NCI-H1930 (cell line): Measurements from ENCODE around the gene FADD.
"Not testable (repeated sequence)": the region's sequence is repeated elsewhere in the genome, so short reads cannot be mapped to it uniquely, and the experiment has no call there.

Experiments used
- DNase-seq, 2 experiments: peaks; one replicate each; lab custom pipeline; 2025; lab: John Stamatoyannopoulos, UW

The FADD gene

DNA sequence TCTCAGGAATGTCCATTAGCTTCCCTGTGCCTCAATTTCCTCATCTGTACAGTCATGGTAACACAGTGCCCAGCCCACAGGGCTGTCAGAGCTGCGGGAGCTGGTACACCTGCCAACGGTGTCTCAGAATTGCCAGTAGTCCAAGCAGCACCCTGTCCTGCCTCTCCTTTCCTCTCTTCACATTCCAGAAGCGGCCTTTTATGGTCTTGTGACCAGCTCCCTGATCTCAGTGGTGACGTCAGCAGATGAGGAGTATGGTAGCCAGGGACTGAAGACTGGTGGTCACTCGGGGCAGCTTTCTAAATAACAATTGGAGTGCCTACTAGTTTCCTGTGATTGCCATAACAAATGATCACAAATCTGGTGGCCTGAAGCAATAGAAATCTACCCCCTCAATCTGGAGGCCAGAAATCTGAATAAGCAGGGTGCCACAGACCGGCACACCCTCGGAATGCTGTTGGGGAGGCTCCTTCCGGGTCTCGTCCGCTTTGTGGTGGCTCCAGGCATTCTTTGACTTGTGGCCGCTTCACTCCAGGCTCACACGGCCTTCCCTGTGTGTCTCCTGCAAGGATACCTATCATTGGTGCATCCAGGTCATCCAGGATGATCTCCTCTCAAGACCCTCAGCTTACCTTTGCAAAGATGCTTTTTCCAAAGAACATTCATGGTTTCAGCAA lies 2.1 kb downstream of the FADD start:
- no peak for DNase-seq

DNA sequence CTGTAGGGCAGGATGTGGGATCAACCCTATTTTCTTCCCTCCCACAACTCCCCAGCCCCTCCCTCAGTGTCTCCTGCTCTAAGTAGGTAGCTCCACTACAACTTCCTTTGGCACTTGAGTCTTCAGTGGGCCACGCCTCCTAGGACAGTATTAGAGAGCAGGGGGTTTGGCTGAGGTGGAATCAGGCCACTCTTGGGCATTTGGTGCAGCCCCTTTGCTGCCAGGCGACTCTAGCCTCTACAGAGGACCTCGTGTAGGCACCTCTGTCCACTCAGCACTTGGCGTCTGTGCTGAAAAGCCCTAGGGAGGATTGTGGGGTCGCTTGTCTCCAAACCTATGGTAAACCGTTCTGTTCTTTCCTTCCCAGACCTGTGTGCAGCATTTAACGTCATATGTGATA lies 2.7 kb downstream of the FADD start:
- DNase-seq: no peak

DNA sequence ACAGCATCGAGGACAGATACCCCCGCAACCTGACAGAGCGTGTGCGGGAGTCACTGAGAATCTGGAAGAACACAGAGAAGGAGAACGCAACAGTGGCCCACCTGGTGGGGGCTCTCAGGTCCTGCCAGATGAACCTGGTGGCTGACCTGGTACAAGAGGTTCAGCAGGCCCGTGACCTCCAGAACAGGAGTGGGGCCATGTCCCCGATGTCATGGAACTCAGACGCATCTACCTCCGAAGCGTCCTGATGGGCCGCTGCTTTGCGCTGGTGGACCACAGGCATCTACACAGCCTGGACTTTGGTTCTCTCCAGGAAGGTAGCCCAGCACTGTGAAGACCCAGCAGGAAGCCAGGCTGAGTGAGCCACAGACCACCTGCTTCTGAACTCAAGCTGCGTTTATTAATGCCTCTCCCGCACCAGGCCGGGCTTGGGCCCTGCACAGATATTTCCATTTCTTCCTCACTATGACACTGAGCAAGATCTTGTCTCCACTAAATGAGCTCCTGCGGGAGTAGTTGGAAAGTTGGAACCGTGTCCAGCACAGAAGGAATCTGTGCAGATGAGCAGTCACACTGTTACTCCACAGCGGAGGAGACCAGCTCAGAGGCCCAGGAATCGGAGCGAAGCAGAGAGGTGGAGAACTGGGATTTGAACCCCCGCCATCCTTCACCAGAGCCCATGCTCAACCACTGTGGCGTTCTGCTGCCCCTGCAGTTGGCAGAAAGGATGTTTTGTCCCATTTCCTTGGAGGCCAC lies 3.3 kb downstream of the FADD start:
- DNase-seq: no peak

DNA sequence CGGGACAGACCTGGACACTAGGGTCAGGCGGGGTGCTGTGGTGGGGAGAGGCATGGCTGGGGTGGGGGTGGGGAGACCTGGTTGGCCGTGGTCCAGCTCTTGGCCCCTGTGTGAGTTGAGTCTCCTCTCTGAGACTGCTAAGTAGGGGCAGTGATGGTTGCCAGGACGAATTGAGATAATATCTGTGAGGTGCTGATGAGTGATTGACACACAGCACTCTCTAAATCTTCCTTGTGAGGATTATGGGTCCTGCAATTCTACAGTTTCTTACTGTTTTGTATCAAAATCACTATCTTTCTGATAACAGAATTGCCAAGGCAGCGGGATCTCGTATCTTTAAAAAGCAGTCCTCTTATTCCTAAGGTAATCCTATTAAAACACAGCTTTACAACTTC lies 3.9 kb downstream of the FADD start:
- no peak for DNase-seq

DNA sequence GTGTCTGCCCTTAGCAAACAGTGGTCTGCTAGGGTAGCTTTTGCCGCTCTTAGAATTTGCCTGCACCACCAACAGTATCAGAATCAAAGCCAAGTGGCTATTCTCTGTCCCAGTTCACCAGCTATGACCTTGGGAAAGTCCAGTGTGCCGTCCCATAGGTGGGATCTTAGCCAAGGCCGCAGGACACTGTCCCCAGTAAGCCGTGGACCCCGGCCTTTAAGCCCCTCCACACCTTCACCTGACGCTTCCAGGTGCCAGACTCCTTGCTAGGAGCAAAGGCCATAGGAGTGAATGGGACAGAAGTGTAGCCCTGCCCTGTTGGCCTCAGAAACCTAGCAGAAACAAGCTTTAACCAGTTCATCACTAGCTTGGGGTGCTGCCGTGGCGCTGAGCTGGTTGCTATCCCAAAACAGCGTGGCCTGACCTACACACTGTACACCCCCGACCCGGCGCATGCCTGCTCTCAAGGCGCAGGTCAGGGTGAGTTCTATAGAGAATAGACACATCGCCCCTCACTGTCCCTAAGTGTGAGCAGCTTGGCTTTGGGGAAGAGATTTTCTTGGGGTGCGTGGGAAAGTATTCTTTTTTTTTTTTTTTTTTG lies 4.5 kb downstream of the FADD start:
- no peak for DNase-seq

DNA sequence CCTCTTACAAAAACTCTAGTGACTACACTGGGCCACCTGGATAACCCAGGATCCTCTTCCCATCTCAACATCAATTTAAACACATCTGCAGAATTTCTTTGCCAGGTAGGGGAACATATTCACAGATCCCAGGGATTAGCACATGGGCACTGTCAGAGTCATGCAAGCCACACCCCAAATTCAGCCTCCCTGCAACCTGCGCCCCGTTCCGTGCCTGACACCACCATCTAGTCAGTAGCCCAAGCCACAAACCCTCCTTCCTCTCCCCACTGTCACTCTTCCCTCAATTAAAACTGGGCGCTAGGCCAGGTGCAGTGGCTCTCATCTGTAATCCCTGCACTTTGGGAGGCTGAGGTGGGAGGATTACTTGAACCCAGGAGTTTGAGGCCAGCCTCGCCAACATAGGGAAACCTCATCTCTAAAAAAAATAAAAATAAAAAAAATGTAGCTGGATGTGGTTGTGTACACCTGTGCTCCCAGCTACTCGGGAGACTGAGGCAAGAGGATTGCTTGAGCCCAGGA lies 6.4 kb downstream of the FADD start:
- no peak for DNase-seq

DNA sequence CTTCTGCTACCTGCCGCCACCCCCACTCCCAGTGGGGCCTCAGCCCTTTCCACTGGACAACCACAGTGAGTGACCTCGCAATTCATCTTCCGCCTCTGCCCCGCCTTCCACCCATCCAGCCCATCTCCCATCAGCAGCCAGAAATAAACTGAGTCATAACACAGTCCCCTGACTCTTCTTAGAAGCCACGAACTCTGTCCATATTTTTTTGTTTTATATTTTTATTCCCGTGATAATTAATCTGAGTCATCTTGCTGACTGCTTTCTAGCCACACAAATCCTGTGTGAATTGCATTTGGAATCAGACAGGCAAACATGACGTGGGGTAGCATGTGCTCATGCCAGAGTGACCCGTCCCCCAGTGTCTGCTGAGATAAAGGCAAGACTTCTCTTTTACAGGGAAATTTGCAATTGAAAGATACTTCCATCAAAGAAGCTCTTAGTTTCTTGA lies 7.0 kb downstream of the FADD start:
- no peak for DNase-seq

DNA sequence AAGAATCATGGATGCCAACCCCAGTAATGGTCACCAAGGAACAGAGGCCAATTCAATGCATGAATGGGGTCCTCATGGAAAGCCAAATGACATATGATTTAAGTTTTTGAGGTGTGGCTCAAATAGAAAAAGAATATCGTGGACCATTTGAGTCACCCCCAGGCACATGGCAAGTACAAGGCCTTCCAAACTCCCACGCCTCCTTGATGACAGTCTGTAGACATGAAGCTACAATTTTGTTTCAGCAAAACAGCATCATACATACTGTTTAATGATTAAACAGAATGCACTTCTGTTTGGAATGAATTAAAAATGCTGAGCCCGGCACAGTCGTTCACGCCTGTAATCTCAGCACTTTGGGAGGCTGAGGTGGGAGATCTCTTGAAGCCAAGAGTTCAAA lies 7.4 kb downstream of the FADD start:
- no peak for DNase-seq

DNA sequence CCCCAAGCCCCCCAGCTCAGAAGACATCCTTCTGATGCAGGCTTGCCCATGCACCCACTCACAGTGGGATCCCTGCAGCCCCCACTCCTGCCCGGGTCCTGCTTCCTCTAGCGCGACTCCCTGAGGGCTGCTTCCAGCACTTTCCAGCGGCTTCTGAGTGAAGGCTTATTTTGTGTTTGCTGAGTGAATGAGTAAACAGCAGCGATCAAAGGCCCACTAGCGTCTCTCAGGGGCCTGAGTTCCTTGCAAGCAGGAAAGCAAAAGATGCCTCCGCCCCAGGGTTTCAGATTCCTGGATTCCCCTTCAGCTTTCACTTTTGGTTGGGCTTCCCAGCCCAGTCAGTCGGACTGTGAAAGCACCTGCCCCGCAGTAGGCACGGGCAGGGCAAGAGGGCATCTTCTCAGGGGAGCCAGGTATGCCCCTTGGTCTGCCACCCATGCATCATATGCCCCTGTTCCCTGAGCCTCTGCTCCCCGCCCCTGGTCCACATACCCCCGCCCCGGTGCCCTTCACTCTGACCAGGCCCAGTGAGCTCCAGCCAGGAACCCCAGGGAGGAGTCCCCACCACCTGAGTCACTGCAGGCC lies 9.2 kb downstream of the FADD start:
- no peak for DNase-seq

DNA sequence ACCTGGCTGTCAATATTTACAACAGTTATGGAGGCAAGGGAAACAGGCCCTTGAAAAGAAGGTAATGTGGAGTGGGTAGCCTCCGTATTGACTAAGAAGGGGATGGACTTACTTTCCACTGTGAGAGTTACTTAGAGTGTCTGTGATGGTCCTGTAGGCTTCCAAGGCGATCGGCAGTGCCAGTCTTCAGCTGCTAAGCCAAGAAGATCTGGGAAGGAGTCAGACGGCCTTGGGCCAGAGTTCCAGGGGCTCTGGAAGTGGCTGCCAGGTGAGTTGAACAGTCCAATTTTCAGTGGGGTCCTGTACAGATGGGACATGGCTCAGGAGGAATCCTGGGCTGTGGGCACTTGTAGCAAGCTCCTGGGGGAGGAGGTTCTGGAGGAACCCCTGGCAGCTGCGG lies 14.3 kb downstream of the FADD start:
- not testable (repeated sequence) for DNase-seq

DNA sequence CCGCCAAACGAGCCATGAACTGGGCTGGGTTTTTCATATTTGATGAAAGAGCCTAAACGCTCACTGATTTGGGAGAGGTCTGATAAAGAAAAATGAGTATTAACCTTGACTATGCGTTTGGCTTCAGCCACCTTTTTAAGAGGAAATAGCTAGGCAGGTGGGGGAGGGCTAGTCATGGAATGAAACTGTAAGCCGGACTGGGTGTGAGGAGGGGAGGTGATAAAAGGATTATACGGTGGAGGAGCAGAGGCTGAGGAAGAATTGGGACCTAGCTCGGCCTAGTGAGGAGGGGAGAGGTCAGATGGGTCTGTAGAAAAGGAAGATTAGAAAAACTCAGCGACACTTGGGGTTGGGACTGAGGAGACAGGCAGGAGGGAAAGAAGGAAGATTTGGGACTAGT lies 15.0 kb downstream of the FADD start:
- not testable (repeated sequence) for DNase-seq

DNA sequence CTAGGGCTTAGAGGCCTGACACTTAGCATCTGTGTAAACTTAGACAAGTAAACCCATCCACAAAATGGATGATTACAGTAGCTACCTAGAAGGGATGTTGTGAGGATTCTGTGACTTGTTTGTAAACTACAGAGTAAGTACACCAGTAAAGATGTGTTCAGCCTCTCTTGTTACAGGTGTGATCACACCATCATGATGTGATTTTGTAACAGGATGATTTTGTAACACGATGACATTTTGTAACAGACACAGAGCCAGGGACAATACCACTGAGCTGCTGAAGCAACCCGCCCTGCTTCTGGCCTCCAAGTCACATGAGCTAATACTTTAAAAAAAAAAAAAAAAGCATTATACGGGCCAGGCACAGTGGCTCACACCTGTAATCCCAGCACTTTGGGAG lies 17.0 kb downstream of the FADD start:
- DNase-seq: no peak

DNA sequence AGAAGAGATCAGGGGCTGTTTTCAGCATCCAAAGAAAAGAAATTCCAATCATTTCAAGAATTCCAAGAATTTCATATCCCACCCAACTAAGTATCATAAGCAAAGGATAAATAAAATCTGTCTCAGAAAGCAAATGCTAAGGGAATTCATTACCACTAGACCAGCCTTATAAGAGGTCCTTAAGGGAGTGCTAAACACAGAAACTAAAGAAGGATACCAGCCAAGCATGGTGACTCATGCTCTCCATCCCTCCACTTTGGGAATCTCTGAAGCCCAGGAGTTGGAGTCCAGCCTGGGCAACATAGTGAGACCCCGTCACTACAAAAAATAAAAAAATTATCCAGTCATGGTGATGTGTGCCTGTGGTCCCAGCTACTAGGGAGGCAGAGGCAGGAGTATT lies 17.8 kb downstream of the FADD start:
- DNase-seq: no peak

DNA sequence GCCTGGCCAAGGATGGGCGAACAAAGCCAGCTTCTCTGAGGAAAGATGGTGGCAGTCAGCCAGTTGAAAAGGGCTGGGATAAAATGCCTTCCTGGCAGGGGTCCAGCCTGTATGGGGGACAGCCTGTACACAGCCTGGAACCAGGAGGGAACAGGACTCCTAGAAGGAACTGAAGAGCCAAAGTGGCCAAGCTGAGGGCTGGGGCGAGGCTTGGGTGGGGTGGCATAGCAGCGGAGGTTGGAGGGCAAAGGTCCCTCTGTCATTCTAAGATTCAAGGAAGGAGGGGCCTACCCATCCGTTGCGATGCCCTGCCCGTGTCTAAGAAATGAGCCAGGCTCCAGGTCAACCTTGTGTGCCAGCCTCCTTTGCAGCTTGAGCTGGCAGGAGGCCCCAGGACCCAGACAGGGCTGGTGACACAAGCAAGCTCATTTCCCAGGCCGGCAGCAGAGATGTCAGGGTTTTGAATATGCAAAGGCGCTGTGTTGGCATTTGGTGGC lies 22.6 kb downstream of the FADD start:
- DNase-seq: no peak

DNA sequence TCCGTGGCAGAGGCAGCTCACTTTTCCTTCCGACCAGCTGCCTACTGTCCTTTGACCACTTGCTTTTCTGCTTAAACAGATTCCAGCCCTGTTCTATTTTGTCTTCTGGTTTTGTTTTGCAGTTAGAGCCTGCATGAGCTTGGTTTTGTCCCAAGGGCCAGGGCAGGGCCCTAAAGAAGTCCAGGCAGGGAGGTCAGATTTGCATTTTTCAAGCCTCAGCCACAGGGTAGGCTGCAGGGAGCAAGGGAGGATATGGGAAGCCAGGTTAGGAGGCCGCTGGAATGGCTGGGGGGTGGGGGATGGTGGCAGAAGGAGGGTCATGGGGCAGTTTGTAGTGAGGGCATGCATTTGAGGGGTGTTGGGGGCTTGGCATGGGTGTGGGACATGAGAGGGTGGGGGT lies 23.1 kb downstream of the FADD start:
- no peak for DNase-seq

DNA sequence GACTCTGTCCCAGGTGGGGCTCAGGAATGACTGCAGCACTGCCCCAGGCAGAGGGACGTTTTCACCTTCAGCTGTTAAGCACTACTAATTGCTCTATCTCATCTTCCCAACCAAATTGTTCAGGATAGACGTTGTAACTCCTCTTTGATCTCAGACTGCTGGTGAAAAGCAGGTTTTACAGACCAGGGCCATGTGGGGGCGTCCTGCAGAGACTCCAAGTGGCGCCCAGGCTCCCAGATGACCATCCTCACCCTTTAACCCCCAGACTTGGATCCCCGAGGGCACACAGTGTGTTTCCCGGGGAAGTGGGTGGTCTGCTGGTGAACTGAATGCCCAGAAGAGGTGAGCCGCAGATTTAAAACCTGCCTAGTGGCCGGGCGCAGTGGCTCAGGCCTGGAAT lies 23.9 kb downstream of the FADD start:
- DNase-seq: no peak

DNA sequence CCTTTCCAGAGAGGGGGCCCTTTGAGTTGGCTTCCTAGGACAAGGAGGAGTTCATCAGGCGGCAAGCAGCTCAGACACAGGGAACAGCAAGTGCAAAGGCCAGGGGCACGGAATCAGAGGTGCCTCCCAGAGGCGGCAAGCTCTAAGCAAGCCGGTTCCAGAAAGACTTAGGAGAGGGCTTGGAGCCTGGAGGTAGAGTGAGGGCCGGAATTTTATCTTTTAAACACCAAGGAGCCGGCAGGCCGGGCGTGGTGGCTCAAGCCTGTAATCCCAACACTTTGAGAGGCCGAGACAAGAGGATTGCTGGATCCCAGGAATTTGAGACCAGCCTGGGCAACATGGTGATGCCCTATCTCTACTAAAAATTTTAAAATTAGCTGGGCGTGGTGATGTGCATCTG lies 26.6 kb downstream of the FADD start:
- no peak for DNase-seq

DNA sequence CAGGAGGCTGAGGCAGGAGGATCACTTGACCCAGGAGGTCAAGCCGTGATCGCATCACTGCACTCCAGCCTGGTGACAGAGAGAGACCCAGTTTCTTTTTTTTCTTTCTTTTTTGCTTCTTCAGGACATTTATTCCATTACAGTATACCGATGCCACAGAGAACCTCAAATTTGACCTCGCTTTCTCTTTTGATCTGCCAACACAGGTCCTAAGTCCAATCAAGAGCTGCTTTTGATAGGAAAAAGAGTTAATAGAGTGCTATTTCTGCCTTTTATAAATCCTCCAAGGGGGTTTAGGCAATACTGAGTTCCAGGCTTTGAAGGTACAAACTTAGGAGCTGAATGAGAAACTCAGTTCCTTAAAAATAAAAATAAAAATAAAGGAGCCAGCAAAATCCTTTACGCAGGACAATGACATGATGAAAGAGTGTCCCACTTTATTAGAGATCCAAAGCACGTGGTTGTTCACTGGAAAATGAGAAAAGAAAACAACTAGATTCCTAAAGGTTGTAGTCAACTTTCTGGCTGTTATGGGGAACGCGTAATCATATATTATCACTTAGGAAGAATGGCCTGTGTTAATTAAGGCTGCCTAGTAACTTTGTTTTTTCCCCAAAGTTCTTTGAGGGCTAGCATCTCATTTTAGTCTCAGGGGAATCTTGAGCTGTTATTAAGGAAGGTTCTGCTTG lies 27.2 kb downstream of the FADD start:
- DNase-seq: no peak

DNA sequence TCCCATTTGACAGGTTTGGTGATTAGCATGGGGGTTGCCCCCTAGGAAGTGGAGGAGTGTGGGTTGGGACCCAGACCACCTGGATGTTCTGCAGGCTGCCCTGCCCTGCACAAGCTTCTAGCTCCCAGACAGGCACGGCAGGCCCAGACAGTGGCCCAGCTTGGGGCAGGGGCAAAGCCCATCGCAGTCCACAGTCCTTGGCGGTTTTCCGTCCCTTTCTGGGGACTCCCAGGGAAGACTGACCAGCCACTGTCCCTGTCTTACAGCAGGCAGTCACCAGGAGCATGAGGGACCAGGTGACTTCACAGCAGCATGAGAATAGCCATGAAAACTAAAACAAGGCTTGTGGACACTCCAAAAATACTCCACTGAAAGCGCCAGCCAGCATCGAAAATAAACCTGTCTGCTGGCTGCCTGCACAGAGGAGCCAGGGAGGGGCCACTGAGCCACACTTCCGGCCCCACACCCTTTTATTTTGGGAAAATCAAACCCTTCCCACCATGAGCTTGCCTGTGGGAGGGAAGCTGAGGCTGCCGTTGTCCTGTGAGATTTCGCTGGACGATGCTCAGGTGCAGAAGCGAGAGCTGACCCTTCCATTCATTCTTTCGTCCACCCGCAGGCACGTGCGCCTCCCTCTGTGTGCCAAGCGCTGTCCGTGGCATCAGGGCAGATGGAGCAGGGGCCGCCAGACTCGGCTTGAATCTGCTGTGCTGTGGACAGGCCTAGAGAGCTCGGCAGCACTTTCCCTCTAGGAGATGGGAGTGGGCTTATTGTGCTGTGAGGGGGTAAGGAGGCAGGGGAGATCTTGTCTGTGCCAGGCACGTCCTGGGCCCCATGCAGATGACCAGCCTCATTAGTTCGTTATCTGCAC lies 28.0 kb downstream of the FADD start:
- DNase-seq: no peak

DNA sequence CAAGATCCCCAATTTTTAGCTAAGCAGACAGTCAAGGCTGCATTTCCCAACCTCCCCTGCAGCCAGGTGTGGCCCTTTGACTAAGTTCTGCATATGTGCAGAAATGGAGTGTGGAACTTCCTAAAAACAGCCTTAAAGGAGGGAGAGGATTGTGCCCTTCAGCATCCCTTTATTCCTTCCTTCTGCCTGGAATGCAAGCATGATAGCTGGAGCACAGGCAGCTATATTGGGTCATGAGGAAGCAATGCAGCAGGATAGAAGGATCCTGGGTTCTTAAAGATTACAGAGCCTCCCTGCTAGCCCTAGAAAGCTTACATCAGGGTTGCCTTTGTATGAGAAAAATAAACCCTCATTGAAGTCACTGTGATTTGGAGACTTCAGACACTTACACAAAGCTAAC lies 29.9 kb downstream of the FADD start:
- DNase-seq: no peak

DNA sequence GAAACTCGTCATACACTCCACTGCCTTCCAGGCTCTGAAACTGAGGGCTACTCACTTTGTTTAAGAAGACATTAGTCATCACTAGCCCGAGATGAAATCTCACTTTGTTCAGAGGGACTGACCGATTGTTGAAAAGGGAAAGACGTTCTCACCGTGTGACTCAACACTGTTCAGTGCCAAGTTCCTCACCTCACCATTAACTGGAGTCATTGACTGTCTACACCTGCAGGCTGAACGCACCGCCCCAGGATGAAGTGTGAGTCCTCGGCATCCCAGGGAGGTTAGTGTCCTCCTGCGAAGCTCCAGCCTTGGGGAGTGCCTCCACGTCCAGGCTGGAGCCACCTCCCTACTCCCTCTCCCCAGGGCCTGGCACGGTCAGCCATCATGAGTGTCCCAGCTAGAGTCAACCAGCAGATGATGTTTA lies 30.4 kb downstream of the FADD start:
- no peak for DNase-seq
